GM10847 (cell line): Measurements from ENCODE around the gene NCCRP1.

Experiments used
- POLR2A ChIP-seq: IDR thresholded peaks from 2 replicates; pipeline ENCODE4 v1.6.1; 2011; ENCODE audit not compliant: insufficient read length; ENCODE audit errors: extremely low read depth

NCCRP1 gene, protein sequence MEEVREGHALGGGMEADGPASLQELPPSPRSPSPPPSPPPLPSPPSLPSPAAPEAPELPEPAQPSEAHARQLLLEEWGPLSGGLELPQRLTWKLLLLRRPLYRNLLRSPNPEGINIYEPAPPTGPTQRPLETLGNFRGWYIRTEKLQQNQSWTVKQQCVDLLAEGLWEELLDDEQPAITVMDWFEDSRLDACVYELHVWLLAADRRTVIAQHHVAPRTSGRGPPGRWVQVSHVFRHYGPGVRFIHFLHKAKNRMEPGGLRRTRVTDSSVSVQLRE

DNA sequence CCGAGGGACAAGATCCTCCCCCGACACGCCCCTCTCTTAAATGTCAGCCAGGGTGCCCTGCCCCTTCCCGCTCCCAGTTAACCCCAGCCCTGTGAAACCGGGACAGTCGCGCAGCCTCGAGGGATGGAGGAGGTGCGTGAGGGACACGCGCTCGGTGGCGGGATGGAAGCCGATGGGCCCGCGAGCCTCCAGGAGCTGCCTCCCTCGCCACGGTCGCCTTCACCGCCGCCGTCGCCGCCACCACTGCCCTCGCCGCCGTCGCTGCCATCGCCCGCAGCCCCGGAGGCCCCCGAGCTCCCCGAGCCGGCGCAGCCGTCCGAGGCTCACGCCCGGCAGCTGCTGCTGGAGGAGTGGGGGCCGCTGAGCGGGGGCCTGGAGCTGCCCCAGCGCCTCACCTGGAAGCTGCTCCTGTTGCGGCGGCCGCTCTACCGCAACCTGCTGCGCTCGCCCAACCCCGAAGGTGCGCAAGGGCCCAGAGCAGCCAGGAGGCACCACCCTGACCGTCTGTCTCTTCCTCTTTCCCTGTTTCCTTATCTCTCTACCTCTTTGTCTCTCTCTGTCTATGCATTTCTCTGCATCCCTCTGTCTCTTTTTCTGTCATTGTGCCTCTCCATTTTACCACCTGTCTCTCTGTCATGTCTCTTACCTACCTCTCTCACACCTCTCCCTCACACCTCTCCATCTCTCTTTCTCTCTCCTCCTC, at the start of gene NCCRP1:
TSS of gene NCCRP1 (plus strand) at position 105 of the 703 bp plus-strand sequence. CDS start at position 124, 19 bp downstream.
- no peak for TF ChIP-seq POLR2A

DNA sequence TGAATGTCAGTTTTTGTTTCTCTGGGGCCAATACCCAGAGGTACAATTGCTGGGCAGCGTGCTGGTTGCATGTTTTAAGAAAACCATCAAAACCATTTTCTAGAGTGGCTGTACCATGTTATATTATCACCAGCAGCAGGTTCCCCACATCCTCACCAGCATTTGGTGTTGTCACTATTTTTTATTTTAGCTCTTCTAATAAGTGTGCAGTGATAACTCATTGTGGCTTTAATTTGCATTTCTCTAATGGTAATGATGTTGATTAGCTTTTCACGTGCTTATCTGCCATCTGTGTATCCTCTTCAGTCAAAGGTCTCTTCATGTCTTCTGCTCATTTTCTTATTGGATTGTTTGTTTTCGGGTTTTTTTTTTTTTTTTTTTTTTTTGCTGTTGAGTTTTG, 49.3 kb upstream of the NCCRP1 start:
- no peak for TF ChIP-seq POLR2A

DNA sequence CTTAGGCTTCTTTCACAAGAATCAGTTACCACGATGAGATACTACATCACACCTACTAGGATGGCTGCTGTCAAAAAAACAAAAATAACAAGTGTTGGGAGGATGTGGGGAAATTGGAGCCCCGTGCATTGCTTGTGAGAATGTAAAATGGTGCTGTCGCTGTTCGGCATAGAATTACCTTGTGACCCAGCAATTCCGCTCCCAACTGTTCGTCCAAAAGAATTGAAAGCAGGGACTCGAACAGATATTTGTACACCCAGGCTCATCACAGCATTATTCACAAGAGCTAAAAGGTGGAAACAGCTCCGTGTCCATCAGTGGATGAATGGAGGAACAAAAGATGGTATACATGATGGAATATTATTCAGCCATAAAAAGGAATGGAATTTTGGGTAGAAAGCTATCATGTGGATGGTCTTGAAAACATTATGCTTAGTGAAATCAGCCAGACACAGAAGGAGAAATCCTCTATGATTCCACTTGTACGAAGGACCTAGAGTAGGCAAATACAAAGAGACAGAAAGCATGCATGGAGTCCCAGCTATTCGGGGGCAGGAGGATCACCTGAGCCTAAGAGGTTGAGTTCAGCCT, 47.7 kb upstream of the NCCRP1 start:
- no peak for TF ChIP-seq POLR2A

DNA sequence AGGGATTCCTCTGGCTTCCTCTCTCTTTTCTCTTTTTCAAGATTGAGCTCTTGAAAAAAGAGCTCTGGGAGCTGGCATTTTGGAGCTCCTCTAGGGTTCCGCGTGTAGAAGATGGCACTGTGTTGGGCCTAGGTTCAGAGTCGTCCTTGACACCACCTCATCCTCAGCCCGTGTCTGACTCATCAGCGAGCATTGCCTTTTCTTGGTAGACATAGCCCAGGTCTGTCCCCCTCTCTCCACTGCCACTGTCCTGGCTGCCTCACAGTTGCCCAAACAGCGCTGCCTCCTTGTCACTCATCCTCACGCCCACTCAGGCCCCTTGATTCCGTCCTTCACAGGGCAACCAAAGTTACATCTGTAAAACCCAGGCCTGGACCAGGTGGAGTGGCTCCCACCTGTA, 46.5 kb upstream of the NCCRP1 start:
- no peak for TF ChIP-seq POLR2A

DNA sequence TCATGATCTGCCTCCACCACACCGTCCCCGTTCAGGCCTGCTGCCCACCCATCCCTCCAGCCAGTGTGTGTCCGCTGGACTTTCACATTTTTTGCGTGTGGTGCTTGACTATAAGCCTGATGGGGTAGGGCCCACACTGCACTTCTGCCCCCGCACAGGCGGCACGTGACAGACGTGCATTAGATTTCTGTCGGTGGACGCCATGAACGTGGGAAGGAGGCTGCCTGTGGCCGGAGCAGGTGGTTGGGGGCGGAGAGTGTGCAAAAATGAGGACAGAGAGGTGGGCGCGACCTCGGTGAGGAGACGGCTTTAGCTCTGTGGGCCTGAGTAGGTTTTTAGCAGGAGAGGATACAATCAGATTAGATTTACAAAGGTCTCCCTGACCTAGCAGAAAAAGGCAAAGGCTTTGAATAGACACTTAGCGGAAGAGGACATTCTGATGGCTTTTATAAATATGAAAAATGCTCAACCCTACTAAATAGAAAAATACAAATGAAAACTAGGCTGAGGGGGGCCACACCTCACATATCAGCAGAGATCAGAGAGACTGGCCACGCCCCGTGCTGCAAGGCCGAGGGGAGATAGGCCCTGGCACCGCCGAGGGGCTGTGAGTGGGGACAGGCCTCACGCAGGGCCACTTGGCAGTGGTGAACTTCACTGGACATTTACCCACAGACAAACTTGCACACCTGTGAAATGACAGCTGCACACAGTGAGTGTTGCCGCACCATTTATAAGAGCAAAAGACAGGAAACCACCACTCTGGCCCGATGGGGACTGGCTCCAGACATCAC, 45.8 kb upstream of the NCCRP1 start:
- no peak for TF ChIP-seq POLR2A

DNA sequence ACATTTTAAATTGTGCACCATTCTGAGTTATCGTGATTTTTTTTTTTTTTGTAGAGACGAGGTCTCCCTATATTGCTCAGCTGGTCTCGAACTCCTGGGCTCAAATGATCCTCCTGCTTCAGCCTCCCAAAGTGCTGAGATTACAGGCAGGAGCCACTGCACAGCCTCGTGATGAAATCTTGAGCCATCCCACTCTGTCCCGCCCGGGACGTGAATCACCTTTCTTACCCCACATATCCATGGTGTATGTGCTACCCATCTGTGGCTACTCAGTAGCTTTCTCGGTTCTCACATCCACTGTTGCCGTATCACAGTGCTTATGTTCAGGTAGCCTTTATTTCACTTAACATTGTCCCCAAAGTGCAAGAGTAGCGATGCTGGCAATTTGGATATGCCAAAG, 44.7 kb upstream of the NCCRP1 start:
- no peak for TF ChIP-seq POLR2A

DNA sequence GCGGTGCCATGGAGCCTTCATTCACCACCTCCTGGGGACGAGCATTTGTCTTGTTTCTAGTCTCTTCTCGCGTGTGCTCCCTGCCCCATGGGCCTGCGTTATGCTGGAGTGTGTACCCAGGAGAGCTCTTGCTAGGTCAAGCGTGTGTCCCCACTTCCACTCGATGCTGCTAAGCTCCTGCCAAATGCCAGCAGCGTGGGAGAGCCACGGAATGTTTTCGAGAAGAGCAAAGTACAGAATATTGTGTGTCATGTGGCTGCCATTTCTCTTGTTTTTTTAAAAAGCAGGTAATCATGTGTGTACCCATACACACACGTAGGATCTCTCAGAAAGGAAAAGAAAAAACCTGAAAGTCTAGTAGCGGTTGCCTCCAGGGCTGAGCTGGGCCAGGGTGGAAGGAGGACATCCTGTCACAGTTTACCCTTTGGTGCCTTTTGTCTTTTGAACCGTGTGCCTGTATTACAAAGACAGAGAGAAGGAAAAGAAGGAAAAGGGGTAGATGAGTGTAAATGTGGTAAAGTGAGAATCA, 42.6 kb upstream of the NCCRP1 start:
- no peak for TF ChIP-seq POLR2A

DNA sequence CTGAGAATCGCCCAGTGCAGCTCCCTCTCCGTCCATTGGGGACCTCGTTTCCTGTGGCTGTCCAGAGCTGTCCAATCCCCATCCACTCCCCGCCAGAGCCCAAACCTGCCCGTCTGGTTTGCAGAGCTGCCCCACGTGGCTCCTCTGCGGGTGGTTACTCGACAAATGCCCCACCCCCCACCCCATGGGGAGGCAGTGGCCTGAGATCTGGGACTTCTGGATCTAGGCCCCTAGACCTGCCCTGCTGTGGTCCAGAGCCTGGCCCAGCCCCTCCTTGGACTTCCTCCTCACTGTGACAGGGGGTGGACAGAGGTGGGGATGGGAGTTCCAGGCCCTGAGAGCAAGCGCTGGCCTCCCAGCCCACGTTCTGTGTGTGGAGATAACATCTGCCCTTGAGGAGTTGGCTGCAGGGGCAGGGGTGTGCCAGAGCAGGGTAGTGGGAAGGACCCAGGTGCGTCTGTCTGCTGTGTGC, 42.1 kb upstream of the NCCRP1 start:
- TF ChIP-seq POLR2A = no peak

DNA sequence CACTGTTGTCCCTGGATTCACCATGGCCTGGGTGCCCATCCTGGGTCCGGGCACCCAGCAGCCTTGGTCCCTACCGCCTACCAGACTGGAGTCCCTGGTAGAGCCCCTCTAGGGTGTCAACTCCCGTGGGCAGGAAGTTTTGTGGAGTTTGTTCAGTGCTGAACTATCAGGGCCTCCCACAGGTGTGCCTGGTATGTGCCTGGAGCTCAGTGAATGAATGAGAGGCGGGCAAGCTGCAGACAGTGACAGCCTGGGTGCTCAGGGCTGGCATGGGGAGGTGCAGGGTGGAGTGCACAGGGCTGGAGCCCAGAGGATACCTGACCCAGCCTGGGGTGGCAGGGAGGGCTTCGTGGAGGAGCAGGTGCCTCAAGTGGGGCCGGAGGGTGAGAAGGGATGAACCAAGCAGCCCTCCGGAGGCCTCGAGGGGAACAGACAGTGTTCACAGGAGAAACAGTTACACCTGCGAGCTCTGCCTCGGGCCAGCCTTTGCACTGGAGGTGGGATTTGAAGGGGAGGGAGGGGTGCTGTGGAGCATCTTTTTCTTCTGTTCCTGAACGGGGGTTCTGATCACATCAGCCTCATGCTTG, 41.6 kb upstream of the NCCRP1 start:
- no peak for TF ChIP-seq POLR2A

DNA sequence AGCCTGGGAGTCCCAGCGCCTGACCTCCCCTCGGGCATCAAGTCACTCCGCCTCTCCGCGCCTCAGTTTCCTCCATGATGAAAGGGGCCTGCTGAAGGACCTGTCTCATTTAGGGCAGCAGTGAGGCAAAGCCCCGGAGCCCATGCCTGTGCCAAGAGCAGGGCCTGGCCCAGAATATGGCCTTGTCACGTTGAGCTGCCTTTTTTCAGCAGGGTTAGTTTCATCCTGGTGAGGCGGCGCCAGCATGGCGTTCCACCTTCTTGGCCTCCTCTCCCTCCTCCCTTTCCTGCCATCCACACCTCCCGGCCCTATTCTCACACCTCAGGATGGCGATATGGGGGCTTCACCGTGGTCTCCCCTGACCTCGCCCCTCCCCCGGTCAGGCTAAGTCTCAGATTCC, 41.0 kb upstream of the NCCRP1 start:
- no peak for TF ChIP-seq POLR2A

DNA sequence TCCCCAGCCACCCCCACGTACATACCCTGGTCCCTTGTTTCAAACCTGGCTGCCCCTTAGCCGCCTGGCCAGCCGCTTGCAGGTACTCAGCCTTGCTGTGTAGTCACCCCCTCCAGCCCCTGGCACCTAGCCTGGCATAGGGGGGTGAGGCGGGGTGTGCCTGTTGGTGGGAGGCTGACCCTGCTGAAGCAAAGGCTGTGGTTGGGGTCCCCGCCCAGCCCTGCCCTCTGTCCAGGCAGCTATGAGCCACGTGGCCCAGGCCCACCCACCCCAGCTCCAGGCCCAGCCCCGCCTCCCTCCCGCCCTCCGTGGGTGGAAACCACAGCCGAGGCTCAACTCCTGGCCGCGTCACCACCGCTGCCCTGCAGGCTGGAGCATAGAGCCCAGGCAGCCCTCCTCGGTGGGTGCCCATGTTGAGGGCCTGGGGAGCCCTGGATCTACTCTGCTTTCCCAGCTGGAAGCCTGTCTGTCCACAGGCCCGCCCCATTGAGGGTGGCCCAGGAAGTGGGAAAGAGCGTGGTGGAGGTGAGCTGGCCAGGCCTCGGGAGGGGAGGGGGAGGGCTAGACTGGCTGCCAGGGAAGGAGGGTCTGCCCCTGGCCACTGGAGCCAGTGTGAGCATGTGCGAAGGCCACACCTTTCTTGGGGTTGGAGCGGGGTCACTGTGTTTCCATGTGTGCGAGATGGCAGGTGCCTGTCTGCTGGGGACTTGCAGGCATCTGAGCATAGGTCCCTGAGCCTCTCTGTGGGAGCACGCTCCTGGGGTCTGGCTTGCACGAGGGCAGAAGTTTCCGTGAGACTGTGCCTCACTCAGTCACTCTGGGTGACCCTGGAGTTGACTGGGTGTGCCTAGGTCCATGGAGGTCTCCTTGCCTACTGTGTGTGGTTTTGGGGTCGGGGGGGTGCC, 40.2 kb upstream of the NCCRP1 start:
- no peak for TF ChIP-seq POLR2A

DNA sequence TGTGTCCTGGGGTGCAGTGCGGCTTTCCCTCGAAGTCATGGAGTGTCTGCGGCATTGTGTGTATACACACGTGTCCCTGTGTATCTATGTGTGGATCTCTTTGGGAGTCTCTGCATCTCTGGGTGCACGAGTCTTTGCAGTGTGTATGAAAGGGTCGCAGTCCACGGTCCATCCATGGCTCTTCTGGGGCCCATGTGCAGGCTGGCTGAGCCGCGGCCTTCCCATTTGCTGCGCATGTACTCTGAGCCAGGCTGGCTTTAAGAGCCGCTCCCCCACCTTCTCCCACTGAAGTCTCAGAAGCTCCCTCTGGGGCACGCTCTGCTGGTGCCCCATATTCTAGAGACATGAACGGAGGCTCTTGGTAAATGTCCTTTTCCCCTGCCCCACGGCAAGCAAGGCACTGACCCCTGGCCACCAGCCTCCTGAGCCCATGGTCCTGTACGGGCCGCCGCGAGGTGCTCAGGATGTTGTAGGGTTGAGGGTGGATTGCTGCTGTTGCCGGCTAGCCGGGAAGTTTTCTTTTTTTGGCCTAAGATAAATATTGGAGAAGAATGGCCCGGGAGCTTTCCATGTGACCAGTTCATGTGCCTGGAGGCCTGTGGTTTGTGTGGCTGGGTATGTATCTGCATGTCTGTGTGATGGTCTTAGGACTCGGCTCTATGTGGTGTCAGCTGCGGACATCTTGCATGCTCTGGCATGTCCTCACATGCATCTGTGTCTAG, 39.3 kb upstream of the NCCRP1 start:
- TF ChIP-seq POLR2A = no peak

DNA sequence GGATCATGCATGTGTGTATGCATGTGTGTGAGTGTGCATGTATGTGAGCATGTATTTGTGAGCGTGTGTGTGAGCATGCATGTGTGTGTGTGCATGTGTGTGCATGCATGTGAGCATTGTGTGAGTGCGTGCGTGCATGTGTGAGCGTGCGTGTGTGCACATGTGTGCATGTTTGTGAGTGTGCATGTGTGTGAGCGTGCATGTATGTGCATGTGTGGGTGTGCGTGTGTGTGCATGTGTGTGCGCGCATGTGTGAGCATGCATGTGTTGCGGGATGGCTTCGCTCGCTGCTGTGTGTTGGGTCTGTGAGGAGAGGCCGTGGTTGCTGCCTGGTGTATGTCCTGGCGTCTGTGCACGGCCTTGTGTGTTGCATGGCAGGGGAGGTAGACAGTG, 38.8 kb upstream of the NCCRP1 start:
- no peak for TF ChIP-seq POLR2A
